ENCODE measurements around the gene AXL. TPM values are rescaled to one million over a fixed set of nuclear protein-coding genes. Genes with fewer than 3 reads are reported as not detected.

AXL gene
- 75.6 and 94.9 TPM in 2 replicates for total RNA-seq

GRCh38 chr19:41218615-41219507 is at the start of gene AXL:
AXL (plus strand) TSS chr19:41219223; CDS start chr19:41219393, 170 bp downstream.

GRCh38 chr19:41192574-41193429 is 26.2 kb upstream of the AXL start, which contains the start of gene CYP2S1:
CYP2S1 (plus strand) TSS chr19:41193219; CDS start chr19:41193265, 46 bp downstream.

GRCh38 chr19:41263850-41264580 is 45.0 kb downstream of the AXL start, which contains the start of gene HNRNPUL1:
HNRNPUL1 (plus strand) TSS chr19:41264372; CDS start chr19:41264504, 132 bp downstream.

GRCh38 chr19:41310033-41310831 is 91.2 kb downstream of the AXL start, which contains the start of gene CCDC97:
CCDC97 (plus strand) TSS chr19:41310172; CDS start chr19:41310311, 139 bp downstream.

Other genes with a start within 250 kb of the AXL start
- not detected in 2 replicates for gene CYP2B6, start 227.9 kb upstream of the AXL start, total RNA-seq
- not detected in 2 replicates for gene CYP2A13, start 130.8 kb upstream of the AXL start, total RNA-seq
- not detected in 2 replicates for gene CYP2F1, start 104.8 kb upstream of the AXL start, total RNA-seq
- gene CYP2S1, start 26.0 kb upstream of the AXL start, total RNA-seq = 0.09 and 0.70 TPM in 2 replicates
- 96.9 and 108 TPM in 2 replicates for gene HNRNPUL1, start 45.1 kb downstream of the AXL start, total RNA-seq
- gene CCDC97, start 90.9 kb downstream of the AXL start, total RNA-seq = 10.6 and 18.0 TPM in 2 replicates
- 27.4 and 28.7 TPM in 2 replicates for gene TGFB1, start 134.7 kb downstream of the AXL start, total RNA-seq
- 5.1 and 9.4 TPM in 2 replicates for gene B9D2, start 144.9 kb downstream of the AXL start, total RNA-seq
- 4.1 and 16.9 TPM in 2 replicates for gene TMEM91, start 157.3 kb downstream of the AXL start, total RNA-seq
- 18.4 and 20.7 TPM in 2 replicates for gene EXOSC5, start 178.1 kb downstream of the AXL start, total RNA-seq
- gene BCKDHA, start 178.6 kb downstream of the AXL start, total RNA-seq = 14.2 and 23.9 TPM in 2 replicates
- gene B3GNT8, start 208.2 kb downstream of the AXL start, total RNA-seq = 1.6 and 4.6 TPM in 2 replicates
- 33.1 and 50.9 TPM in 2 replicates for gene DMAC2, start 220.7 kb downstream of the AXL start, total RNA-seq
- gene ERICH4, start 223.9 kb downstream of the AXL start, total RNA-seq = not detected in 2 replicates

Data from pericardium fibroblast (primary cell).